SK-N-SH treated with all-trans-retinoic acid at 6 μM for 48 hours (cell line): Measurements from ENCODE around the gene PRMT7.

Source experiments
- ATAC-seq: fragments of 200-7000 bp; cut with Tn5 transposase; 3 replicates; pipeline ENCODE4 v1.9.1; 2020; ENCODE audit warnings: mild to moderate bottlenecking, moderate library complexity
- ARNTL ChIP-seq: fragments of 450-650 bp; formaldehyde crosslinking; IDR thresholded peaks from 2 replicates; pipeline ENCODE4 v1.5.0; 2020; ENCODE audit warnings: low read depth, mild to moderate bottlenecking, moderate library complexity, borderline replicate concordance
- BACH2 ChIP-seq: fragments of 250-450 bp; sonication (Bioruptor Pico); IDR thresholded peaks from 2 replicates; pipeline ENCODE4 v1.9.0; 2021; ENCODE audit warnings: mild to moderate bottlenecking, borderline replicate concordance
- ESRRG ChIP-seq: fragments of 250-450 bp; sonication (Bioruptor Pico); IDR thresholded peaks from 2 replicates; pipeline ENCODE4 v1.6.1; 2021; ENCODE audit warnings: mild to moderate bottlenecking
- GLIS3 ChIP-seq: fragments of 250-450 bp; sonication (Bioruptor Pico); IDR thresholded peaks from 2 replicates; pipeline ENCODE4 v1.5.0; 2020; ENCODE audit warnings: mild to moderate bottlenecking, moderate library complexity
- OSR1 ChIP-seq: fragments of 250-450 bp; sonication (Bioruptor Pico); IDR thresholded peaks from 2 replicates; pipeline ENCODE4 v1.8.0; 2022; ENCODE audit warnings: moderate library complexity, mild to moderate bottlenecking, inconsistent platforms
- POU6F1 ChIP-seq: fragments of 250-450 bp; sonication (Bioruptor Pico); IDR thresholded peaks from 2 replicates; pipeline ENCODE4 v1.8.0; 2021; ENCODE audit warnings: low read depth, mild to moderate bottlenecking, moderate library complexity, borderline replicate concordance
- PPARA ChIP-seq: fragments of 250-450 bp; sonication (Bioruptor Pico); IDR thresholded peaks from 2 replicates; pipeline ENCODE4 v1.5.0; 2020; ENCODE audit warnings: mild to moderate bottlenecking, borderline replicate concordance
- RARB ChIP-seq: fragments of 250-450 bp; sonication (Bioruptor Pico); IDR thresholded peaks from 2 replicates; pipeline ENCODE4 v1.8.0; 2021; ENCODE audit warnings: mild to moderate bottlenecking, moderate library complexity
- SNAI2 ChIP-seq: fragments of 250-450 bp; sonication (Bioruptor Pico); IDR thresholded peaks from 2 replicates; pipeline ENCODE4 v1.5.0; 2020; ENCODE audit warnings: mild to moderate bottlenecking, moderate library complexity
- TCF4 ChIP-seq: fragments of 250-450 bp; sonication (Bioruptor Pico); IDR thresholded peaks from 2 replicates; pipeline ENCODE4 v1.8.0; 2021; ENCODE audit warnings: mild to moderate bottlenecking, moderate library complexity, borderline replicate concordance
- TSHZ2 ChIP-seq: fragments of 250-450 bp; sonication (Bioruptor Pico); IDR thresholded peaks from 2 replicates; pipeline ENCODE4 v1.5.0; 2020; ENCODE audit warnings: mild to moderate bottlenecking, moderate library complexity
- ZC3H10 ChIP-seq: fragments of 250-450 bp; sonication (Bioruptor Pico); IDR thresholded peaks from 2 replicates; pipeline ENCODE4 v1.5.1; 2021; ENCODE audit warnings: mild to moderate bottlenecking, moderate library complexity
- ZFP3 ChIP-seq: fragments of 250-450 bp; sonication (Bioruptor Pico); IDR thresholded peaks from 2 replicates; pipeline ENCODE4 v1.5.0; 2020; ENCODE audit warnings: mild to moderate bottlenecking, moderate library complexity
- ZFP30 ChIP-seq: fragments of 450-650 bp; formaldehyde crosslinking; IDR thresholded peaks from 2 replicates; pipeline ENCODE4 v1.5.0; 2022; ENCODE audit warnings: mild to moderate bottlenecking, moderate library complexity
- ZNF565 ChIP-seq: fragments of 450-650 bp; formaldehyde crosslinking; conservative IDR thresholded peaks from 2 replicates; pipeline ENCODE4 v1.5.0; 2020; ENCODE audit warnings: low read depth, mild to moderate bottlenecking, moderate library complexity
- ZNF70 ChIP-seq: fragments of 450-650 bp; formaldehyde crosslinking; IDR thresholded peaks from 2 replicates; pipeline ENCODE4 v1.5.0; 2020; ENCODE audit warnings: mild to moderate bottlenecking, moderate library complexity
- ZNF8 ChIP-seq: fragments of 450-650 bp; formaldehyde crosslinking; IDR thresholded peaks from 2 replicates; pipeline ENCODE4 v1.5.0; 2020; ENCODE audit warnings: mild to moderate bottlenecking, moderate library complexity

Gene PRMT7

GRCh38 chr16:68368301-68368888 is 57.6 kb downstream of the PRMT7 start:
- TF ChIP-seq ZFP30 (CRISPR knock-in tag) = no peak
- no peak for TF ChIP-seq ZNF70 (CRISPR knock-in tag)
- no peak for TF ChIP-seq TSHZ2 (CRISPR knock-in tag)
- no peak for TF ChIP-seq TCF4 (CRISPR knock-in tag)
- TF ChIP-seq ZNF8 (CRISPR knock-in tag) = no peak
- no peak for TF ChIP-seq SNAI2 (CRISPR knock-in tag)
- no peak for TF ChIP-seq ZFP3
- TF ChIP-seq ARNTL (CRISPR knock-in tag) = no peak
- no peak for TF ChIP-seq POU6F1
- TF ChIP-seq PPARA (CRISPR knock-in tag) = no peak
- TF ChIP-seq RARB (CRISPR knock-in tag) = no peak
- ATAC-seq = no peak

- TF ChIP-seq GLIS3 (CRISPR knock-in tag) = no peak
- no peak for ATAC-seq
These were observed 58.3 kb downstream of the PRMT7 start for GRCh38 chr16:68369168-68369567.

- ATAC-seq = no peak
- TF ChIP-seq GLIS3 (CRISPR knock-in tag) (no peak), ZNF565 (CRISPR knock-in tag) (no peak), ZFP30 (CRISPR knock-in tag) (no peak), TSHZ2 (CRISPR knock-in tag) (no peak), ZC3H10 (CRISPR knock-in tag) (no peak), POU6F1 (no peak), ESRRG (CRISPR knock-in tag) (no peak), BACH2 (CRISPR knock-in tag) (no peak), SNAI2 (CRISPR knock-in tag) (no peak), TCF4 (CRISPR knock-in tag) (no peak), OSR1 (no peak)
These were observed 59.1 kb downstream of the PRMT7 start for GRCh38 chr16:68369697-68370580.
